22Rv1 (cell line): ENCODE results near the gene ZC3H14.

ENCODE experiments used
- H3K27ac ChIP-seq: fragments of 450-650 bp; 2 replicates; pipeline ENCODE4 v1.5.1; 2017
- ZFX ChIP-seq: fragments of 450-650 bp; IDR thresholded peaks from 2 replicates; pipeline ENCODE4 v1.6.1; 2017; ENCODE audit warnings: antibody characterized with exemption, borderline replicate concordance
- TF ChIP-seq, protein P1 (sequence below): fragments of 450-650 bp; IDR thresholded peaks from 2 replicates; pipeline ENCODE4 v1.5.1; 2017; ENCODE audit warnings: mild to moderate bottlenecking

Gene ZC3H14

DNA sequence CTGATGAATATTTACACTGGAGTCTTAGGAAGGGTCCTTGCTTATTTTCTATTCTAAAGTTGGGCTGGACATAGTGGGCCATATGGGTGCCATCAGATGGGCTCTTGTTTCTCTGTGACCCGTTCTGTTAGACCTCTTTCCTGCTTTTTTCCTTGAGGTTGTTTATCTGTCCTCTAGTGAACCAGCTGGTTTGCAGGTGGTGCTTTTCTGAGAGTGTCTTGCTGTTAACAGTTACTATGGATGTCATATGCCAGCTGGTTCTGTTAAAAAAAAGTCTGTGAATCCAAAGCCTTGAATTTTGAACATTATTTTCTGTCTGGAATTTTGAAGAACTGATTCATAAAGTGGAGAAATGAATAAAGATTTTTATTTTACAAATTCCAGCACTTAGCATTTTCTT, 29.2 kb downstream of the ZC3H14 start:
- no peak for TF ChIP-seq ZFX
- TF ChIP-seq, protein P1, sequence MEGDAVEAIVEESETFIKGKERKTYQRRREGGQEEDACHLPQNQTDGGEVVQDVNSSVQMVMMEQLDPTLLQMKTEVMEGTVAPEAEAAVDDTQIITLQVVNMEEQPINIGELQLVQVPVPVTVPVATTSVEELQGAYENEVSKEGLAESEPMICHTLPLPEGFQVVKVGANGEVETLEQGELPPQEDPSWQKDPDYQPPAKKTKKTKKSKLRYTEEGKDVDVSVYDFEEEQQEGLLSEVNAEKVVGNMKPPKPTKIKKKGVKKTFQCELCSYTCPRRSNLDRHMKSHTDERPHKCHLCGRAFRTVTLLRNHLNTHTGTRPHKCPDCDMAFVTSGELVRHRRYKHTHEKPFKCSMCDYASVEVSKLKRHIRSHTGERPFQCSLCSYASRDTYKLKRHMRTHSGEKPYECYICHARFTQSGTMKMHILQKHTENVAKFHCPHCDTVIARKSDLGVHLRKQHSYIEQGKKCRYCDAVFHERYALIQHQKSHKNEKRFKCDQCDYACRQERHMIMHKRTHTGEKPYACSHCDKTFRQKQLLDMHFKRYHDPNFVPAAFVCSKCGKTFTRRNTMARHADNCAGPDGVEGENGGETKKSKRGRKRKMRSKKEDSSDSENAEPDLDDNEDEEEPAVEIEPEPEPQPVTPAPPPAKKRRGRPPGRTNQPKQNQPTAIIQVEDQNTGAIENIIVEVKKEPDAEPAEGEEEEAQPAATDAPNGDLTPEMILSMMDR = no peak
- no peak overlapping the region for H3K27ac ChIP-seq

GRCh38 chr14:88597038-88597437, 34.2 kb downstream of the ZC3H14 start:
- TF ChIP-seq, protein P1 = no peak
- TF ChIP-seq ZFX = no peak
- no peak overlapping the region for H3K27ac ChIP-seq

DNA sequence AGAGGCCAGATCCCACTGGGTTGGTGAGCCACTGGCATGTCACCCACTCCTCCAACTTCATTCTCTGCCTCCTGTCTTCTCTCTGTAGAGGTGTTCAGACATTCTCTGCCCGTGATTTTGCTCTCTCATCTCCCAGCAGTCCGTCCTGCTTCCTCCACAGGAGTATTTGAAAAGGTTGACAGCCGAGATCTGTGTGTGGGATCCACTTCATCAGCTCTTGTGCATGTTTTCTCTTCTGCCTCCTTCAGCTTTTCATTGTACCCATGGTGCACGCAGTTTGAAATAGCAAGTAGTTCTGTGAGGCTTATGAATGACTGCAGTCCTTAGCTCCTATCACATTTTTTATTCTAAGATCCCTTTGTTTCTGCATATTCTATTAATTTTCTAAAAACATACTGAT, 34.8 kb downstream of the ZC3H14 start:
- no peak for TF ChIP-seq ZFX
- TF ChIP-seq, protein P1 = no peak
- no peak overlapping the region for H3K27ac ChIP-seq

DNA sequence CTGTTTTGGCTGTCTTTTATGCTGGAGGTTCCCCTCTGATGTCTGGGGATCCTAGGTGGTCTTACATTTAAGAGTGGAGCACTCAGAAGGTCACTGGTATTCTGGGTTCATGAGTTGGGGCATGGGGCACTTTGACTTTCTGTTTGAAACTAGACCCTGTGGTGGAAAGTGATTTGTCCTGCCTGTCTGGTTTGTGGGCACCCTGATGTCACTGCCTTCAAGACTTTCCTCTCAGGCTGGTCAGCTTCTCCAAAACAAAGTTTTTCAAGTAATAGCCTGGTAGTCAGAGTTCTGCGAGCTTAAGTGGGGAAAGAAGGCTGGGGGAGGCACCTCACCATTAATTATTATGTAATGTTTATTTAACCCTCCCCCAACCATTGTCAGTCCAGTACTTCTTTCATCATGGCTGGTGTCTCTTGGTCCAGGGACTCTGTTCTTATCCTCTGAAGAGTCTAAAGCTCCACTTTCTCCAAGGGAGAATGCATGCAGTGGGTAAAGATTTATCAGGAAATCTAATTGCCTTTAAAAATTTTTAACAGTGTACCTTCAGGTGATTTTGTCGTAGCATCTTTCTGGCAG, 35.3 kb downstream of the ZC3H14 start:
- H3K27ac ChIP-seq = no peak overlapping the region
- TF ChIP-seq ZFX = no peak
- TF ChIP-seq, protein P1 = no peak

DNA sequence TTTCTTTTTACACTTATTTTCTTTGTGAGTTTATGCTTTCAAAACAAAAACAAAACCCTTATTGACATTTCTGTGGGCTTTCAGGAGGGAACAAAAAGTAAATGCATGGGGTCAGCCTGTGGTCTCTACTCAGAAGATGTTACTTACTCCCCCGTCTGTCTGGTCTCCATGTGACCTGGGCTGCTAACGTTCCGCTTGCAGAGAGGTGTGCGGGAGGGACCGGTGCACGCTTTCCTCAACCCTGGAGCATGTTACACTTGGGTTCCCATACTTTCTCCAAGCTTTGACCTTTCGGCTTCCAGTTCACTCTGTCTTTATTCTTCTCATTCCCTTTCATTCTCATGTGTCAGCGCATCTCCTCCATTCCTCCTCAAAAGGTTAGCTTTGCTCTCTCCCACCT, 36.5 kb downstream of the ZC3H14 start:
- H3K27ac ChIP-seq = no peak overlapping the region
- TF ChIP-seq, protein P1 = no peak
- TF ChIP-seq ZFX = no peak

GRCh38 chr14:88599761-88600439, 37.1 kb downstream of the ZC3H14 start:
- H3K27ac ChIP-seq = no peak overlapping the region
- no peak for TF ChIP-seq ZFX
- TF ChIP-seq, protein P1 = no peak

- TF ChIP-seq ZFX = no peak
- TF ChIP-seq, protein P1 = no peak
- H3K27ac ChIP-seq = no peak overlapping the region
These were observed 41.4 kb downstream of the ZC3H14 start for GRCh38 chr14:88604212-88604611.
